ENCODE measurements around the gene TMPRSS6.

Gene TMPRSS6

DNA sequence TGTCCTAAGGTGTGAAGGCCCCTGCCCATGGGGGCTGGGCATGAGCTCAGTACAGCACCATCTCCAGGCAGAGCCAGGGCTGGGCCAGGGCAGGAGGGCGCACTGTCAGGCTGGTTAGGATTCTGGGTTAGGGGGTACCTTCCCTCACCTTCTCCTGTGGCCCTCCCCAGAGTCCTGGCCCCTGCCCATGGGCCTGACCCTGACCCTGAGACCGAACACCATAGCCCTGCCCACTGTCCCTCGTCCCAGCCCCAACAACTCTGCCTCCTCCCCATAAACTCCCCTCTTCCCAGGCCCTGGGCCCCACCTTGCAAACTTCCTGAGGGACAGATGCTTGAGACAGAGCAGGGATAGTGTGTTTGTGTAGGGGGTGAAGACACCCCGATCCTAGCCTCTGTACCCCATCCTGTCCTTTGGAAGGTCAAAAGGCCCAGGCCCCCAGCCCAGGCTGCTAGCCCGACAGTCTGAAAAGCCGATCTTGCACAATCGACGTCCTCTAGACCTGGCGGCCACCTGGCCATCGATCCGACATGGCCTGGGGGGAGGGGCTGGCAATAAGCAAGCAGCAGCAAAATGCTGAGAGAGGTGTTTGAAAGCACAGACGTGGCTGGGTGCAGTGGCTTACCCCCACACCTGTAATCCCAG, 2.7 kb upstream of the TMPRSS6 start:
- no peak for DNase-seq

DNA sequence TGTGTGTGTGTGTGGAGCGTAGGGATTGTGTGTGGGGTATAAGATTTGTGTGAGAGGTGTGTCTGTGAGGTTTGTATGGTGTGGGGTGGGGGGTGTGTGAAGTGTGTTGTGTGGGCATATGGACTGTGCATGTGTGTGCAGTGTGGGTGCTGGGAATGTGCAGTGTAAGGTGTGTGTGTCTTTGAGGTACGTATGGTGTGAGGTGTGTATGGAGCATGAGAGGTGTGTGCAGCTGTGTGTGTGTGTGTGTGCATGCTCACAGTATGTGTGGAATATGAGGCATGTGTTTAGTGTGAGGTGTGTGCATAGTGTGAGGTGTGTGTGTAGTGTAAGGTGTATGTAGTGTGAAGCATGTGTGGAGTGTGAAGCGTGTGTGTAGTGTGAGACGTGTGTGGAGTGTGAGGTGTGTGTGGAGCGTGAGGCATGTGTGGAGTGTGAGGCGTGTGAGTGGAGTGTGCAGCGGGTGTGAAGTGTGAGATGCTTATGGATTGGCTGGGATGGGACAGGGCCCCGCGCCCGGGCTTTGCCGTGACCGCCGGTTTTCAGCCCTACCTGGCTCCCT, 1.7 kb upstream of the TMPRSS6 start:
- no peak for DNase-seq

DNA sequence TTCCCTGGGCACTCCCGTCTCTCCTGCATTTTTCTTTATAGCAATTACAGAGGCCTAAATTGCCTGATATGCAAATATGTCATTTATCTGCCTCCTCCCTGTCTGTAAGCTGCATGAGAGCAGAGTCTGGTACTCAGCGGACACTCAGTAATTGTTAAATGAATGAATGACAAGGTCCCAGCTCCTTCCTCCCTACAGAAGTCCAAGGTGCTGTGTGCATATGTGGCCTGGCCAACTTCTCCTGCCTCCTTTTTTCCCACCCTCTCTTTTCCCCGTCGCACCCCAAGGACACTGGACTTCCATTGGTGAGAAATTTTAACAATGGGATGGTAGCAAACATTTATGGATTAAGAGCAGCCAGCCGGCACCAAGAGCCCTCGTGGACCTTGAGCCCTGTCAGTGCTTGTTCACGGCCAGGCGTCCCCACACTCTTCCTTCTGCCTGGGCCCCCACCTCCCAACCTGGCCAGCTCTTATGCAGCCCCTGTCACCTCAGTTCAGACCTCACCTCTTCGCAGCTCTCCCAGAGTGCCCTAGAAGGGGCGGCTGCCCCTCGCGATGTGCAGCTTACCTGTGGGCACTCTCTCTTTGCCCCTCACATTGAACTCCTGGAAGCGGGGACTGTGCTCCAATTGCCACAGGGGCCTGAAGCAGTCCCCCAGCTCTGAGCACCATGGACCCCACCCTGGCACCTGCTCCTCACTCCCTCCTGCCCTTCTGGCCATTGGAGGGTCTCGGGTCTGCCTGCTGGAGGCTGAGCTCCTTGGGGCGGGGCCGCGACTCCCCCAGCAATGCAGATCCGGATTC, 1.5 kb downstream of the TMPRSS6 start:
- DNase-seq: no peak

DNA sequence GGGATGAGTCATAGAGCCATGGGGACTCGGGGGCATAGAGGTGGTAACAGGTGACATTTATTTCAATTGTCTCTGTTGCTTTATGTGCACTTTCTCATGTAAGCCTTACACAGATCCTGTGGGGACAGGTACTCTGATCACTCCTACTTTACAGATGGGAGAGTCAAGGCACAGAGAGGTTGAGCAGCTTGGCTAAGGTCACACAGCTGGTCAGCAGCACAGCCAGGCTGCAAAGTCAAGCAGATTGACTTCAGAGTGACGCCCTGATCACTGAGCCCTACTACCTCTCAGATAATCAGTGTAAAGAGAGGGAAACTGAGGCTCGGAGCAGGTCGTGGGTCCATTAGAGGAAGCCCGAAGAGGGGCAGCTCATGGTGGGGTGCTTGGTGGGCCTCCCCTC, 3.5 kb downstream of the TMPRSS6 start:
- DNase-seq: no peak

DNA sequence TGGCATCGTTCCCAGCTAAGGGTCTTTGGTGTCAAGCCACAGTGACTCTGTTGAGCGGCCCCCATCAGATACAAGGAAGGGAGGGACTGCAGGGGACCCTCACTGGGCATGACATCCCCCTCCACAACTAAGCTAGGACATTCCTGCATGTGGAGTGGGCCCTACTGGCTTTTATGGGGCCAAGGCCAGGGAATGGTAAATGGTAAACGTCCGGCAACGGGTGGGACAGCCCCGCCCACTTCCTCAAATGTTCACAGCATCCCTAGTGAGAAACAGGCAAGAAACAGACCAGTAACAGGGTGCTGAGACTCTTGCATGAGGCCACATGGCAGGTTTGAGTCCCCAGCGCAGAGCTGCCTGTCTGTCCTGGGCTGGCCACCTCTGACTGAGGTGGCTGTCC, 4.4 kb downstream of the TMPRSS6 start:
- no peak for DNase-seq

DNA sequence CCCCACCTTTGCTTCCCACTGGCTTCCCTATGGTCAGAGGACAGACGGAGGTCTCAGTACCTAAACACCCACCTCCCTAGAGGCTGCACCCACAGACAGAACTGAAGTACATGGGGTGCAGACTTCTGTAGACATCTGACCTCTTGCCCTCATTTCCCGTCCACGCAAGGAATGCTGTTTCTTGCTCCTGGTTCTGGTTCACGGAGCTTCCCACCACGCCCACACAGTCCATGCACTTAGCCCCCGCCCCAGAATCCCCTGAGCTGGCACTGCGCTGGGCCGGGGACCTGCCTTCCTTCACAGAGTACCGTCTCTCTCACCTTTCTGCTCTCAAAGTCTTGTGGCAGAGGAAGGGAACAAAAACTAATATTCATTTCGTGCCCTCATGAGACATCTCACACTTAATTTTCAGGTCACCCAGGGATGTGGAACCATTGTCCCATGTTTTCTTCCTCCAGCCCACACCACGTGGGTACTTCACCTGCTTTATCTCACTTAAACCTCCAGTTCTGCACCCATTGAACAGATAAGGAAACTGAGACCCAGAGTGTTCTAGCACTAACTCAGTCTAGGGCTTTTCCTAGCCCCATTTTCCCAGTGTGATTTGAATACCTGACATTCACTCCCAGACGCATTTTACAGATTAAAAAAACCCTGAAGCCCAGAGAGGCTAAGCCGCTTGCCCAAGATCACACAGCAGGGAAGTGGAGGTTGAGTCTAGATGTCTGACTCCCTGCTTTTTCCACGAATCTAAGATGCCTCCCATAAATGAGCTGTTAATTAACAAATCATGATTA, 5.7 kb downstream of the TMPRSS6 start:
- DNase-seq: no peak

DNA sequence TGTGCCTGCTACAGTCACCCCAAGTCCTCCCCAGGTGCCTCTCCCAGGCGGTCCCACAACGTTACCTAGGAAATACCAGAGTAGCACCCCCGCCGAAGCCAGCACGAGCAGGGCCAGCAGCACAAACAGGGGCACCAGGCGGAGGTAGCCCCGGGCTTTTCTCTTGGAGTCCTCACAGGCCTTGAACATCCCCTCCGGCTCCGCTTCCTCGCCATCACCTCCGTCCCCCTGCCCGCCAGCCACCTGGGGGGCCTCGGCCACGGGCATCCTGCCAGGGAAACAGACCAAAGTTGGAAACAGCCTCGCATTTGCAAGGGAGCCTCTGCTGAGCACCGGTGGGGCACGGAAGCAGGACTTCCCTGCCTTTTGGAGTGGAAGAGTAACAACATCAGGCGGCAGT, 6.4 kb downstream of the TMPRSS6 start:
- DNase-seq: no peak

DNA sequence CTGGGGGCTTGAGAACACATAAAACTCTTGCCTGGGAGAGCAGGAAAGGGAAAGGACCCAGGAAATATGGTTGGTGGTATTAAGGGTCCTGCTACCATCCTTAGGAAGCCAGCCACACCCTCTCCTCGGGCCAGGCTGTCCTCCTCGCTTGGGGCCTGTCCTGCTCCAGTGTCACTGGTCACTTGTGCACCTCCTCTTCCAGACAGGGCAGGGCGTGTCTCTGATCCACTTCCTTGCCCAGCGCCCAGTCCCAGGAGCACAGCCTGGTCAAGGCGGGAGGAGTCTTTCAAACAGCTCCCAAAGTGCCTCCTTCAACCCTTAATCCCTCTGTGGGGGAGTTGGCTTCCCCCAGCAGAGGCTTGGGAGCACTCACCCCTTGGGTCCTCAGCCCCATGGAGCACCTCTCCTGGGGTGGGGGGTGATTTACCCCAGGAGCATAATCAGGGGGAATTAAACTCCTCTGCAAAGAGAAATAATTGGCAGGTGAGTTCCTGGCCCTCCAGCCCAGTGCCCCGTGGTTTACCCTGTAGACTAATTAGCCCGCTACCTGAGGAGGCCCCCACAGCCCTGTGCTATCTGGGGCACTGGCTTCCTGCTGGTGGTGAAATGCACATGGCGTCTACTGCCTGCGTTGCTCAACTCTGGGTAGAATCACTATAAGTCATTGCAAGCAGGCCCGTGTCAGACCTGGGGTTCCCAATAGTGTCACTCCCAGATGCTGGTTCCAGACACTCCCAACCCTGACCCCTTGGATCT, 8.0 kb downstream of the TMPRSS6 start:
- DNase-seq: no peak

DNA sequence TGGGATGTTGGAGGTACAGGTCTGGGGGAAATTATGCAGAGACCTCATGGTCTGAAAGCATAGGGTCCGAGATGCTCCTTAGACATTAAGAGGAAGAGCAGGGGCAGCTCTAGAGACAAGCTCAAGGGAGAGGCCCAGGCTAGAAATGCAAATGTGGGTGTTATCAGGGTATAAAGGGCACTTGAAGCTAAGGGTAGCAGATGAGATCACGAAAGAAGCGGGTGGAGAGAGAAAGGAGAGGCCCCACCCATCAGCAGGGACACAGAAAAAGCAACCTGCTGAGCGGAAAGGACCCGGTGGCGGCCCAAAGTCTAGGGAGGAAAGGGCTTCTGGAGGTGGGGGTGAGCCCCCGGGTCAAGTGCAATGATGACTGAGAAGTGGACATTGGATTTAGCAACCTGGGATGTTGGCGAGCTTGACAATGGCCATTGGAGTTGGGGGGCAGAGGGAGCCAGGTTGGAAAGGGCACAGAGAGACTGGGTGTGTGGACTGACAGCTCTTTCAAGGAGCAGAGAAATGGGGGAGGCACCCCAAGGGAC, 8.9 kb downstream of the TMPRSS6 start:
- DNase-seq: no peak

DNA sequence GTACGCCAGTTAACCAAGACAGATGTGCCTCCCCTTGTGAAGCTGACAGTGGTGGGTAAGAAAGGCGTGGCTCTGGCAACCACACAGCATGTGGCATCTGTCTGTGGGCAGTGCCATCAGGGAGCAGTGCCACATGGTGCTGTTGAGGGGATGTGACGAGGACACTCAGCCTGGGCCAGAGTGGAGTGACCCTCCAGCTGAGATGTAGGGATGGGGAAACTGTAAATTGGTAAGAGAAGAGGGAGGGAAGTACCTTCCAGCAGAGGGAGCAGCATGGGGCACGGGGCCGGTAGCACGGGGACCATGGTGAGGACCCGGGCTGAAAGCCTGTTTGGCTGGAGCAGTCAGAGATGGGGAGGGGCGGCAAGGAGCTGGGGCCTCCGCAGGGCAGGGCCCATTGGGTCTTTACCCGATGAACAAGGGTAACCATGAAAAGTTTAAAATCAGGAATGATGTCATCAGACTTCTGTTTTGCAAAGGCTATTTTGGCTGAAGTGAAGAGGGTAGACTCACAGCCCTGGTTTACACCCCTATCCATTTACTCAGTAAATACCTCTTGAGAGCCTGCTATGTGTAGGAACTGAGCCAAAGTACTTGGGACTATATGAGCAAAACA, 10.4 kb downstream of the TMPRSS6 start:
- no peak for DNase-seq

DNA sequence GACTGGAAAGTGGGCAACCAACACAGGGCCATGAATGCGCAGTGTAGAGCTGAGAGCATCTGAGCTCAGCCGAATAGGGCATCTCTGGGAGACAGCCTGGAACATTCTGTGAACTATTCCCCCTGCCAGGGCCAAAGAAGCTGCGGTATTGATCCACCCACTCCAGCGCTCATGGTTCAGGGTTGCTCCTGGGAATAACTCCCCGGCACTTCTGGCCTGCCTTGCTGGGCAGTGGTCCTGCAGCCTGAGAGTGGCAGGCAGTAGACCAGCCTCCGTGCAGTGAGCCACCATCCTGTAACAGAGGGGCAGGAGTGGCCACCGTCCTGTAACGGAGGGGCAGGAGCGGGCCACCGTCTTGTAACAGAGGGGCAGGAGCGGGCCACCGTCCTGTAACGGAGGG, 12.2 kb downstream of the TMPRSS6 start:
- DNase-seq: no peak

DNA sequence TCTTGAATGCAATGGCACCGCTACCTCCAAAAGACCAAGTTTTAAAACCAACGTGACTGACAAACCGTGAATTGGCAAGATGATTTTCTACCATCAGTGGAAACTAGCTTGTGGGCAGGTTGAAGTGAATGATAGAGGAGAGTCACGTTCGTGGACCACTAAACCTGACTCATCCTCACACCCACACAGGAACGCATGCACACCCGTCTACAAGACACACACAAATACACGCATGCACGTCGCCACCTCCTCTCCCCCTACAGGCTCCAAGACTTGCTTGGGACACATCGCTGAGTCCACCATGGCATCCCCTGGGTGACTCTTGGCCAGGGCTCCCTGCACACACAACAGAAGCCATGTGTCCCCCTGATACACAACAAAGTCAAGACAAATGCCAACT, 14.4 kb downstream of the TMPRSS6 start:
- no peak for DNase-seq

DNA sequence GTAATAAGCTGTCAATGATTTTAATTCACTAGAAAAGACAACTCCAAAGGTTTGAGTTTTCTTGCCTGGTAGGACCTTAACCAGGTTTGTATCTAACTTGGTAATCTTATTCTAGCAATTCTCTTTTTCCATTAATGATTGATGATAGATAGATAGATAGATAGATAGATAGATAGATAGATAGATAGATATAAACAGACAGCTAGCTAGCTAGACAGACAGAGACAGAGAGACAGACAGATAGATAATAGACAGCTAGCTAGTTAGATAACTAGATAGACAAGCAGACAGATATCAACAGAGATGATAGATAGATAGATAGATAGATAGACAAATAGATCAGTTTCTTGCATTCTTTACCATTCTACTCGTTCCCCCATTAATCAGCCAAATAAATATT, 15.3 kb downstream of the TMPRSS6 start:
- DNase-seq: no peak

DNA sequence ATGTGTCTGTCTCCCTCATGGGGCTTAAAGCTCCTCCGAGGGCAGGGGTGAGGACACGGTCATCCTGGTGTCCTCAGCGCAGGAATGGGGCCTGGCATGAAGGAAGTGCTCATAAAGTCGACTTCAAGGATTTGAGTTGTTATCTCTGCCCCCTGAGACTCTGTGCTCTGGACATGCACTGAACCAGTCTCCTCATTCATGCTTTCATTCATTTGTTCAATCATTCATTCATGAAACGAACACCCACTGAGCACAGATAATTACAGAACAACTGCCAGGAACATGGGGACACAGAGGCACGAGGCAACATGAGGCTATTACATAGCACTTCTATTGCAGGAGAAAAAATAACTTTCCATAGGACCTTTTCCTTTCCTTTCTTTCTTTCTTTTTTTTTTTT, 16.5 kb downstream of the TMPRSS6 start:
- DNase-seq: no peak

DNA sequence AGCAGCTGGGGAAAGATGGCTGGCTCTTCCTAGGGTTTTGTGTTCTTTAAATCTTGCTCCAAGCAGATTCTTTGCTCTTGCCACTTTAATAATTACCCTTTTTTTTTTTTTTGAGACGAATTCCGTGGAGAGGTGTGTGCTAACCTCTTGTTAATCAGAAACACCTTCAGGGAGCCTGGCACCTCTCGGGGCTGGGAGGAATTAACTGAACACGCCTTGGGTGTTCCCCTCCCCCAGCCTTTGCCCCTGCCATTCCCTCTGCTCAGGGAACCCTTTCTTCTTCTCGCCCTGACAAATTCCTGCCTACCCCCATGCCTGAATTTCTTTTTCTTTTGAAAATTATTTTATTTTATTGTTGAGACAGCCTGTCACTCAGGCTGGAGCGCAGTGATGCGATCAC, 17.5 kb downstream of the TMPRSS6 start:
- DNase-seq: no peak

DNA sequence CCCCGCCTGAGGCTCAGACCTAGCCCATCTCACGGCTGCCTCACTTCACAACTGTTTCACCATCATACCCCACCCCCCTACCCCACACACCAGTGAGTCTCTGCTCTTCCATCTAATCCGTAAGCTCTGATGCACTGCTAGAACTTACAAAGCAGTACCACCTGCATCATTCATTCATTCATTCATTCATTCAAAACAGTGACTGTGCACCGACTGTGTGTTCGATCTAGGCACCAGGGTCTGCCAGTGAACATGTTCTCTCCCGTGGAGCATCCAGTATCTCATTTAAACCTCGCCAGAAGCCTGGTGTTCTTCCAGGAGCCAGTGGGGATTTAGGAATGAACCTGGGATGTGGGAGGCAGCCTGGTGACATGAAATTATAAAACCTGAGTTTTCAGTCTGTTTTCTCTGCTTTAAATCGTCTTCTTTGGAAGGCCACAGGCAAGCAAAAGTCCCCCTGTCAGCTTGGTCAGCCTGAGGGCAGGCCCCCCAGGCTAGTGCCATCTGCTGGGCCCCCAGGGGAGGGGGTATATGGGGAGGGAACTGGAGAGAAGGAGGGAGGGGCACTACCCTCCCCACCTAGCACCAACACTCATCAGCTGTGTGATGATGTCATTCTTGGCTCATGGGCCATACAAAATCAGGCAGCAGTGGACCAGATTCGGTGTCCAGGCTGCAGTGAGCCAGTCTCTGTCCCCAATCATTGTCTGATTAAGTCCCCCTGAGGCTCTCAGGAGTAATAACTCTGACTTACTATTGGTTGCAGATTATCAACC, 18.4 kb downstream of the TMPRSS6 start:
- no peak for DNase-seq

DNA sequence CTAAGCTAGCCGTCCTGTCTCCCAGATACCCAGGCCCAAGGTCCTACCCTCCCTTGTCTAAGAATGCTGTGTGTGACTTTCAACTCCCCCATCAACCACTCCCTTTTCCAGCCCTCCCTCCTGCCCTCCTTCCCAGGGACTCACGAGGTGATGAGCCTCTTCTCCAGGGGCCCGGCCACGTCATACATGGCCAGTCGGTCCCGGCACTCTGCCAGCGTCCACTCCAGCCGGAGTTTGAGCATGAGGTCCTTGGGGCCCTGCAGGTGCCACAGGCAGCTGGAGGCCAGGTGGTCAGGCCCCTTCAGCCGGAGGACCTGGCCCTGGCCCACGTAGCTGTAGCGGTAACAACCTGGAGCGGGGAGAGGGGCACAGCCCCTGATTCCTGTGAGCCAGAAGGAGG, 20.1 kb downstream of the TMPRSS6 start:
- DNase-seq: no peak

DNA sequence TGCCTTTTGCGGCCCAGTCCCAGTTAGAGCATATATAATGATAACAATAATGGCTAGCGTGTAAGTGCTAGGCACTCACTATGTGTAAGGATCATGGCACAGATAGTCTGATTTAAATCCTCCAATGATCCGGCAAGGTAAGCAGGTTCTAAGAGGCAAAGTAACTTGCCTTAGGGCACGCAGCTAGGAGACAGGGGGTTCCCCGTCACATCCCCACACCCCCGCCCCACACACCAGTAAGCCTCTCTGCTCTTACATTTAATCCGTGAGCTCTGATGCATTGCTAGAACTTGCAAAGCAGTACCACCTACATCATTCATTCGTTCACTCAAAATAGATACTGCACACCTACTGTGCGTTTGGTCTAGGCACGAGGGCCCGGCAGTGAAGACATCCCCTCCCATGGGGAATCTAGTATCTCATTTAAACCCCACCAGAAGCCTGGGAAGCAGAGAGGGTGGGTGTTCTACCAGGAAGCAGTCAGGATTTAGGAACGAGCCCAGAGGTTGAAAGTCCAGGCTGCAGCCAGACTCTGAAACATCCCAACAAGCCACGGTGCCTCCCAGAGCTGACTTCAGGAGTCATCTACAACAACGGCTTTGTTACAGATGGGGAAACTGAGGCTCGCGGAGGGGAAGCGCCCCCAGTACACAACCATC, 20.6 kb downstream of the TMPRSS6 start:
- no peak for DNase-seq

DNA sequence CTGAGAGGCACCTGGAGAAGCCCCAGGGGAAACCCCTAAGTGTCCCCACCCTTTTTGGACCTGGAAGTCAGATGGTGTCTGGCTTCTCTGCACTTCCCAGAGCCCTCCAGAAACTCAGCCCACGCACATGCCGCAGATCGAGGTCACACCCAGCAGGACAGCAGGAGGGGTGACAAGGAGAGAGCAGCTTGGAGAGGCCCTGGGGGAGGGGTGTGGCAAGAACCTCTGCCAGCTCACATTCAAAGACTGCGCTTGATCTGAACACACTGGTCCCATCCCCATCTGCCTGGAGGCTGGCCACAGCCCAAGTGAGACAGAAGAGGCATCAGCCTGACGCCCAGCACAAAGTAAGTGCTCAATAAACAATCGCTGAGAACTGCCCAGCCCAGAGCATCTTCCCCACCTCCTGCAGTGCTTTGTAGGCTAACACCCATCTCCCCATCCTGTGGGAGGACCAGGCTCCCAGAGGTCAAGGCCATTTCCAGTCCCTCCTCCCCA, 21.4 kb downstream of the TMPRSS6 start:
- DNase-seq: no peak

DNA sequence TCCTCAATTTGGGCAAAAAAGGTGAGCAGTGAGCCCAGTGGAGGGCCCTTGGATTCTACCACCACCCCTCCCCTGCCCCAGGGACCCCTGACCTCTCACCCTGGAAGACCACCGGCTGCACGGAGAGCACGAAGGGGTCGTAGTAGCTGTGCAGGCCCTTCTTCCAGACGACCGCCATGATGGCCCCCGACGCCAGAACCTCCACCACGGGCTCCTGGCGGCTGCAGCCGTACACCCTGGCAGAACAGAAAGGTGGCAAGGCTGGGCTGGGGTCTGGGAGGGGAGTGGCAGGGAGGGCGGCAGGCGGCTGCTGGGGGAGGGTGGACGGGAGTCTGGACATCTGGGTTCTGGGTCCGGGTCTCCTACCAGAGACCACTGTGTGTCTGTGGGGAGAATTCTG, 23.3 kb downstream of the TMPRSS6 start:
- no peak for DNase-seq

DNA sequence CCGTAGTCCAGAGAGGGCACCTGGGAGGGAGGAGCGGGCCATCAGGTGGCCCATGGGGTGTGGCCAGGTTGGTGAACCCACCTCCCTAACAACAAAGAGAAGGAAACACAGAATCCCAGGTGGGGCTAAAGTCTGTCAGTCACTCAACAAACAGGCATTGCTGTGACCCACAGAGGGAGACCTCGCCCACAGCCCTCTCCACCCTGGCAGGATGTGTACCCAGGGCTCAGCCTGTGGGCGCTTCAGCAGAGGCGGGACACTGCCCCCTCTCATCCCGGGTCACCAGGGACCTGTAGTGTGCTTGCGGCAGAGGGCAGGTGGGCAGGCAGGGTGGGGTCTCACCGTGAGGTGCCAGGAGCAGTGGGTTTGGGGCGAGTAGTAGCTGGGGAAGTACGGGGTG, 25.1 kb downstream of the TMPRSS6 start:
- DNase-seq: no peak

Measured in GDM1 (cell line).